WI38 (cell line): Measurements from ENCODE around the gene CYTL1.
"Not testable (repeated sequence)": the region's sequence is repeated elsewhere in the genome, so short reads cannot be mapped to it uniquely, and the experiment has no call there.

Experiments
- H3K4me3 ChIP-seq: 2 replicates; pipeline ENCODE4 v1.5.1; 2011; ENCODE audit warnings: low read depth, mild to moderate bottlenecking, control low read depth, low read length
- CTCF ChIP-seq: IDR thresholded peaks from 2 replicates; pipeline ENCODE4 v1.5.1; 2012; ENCODE audit warnings: low read depth, mild to moderate bottlenecking, control low read depth, low read length

The CYTL1 gene

GRCh38 chr4:5014007-5014682 lies 5.1 kb downstream of the CYTL1 start:
- no peak for TF ChIP-seq CTCF
- H3K4me3 ChIP-seq: no peak overlapping the region

GRCh38 chr4:5012958-5013357 lies 6.3 kb downstream of the CYTL1 start:
- no peak for TF ChIP-seq CTCF
- no peak overlapping the region for H3K4me3 ChIP-seq

GRCh38 chr4:5012244-5012898 lies 6.9 kb downstream of the CYTL1 start:
- no peak overlapping the region for H3K4me3 ChIP-seq
- no peak for TF ChIP-seq CTCF

GRCh38 chr4:5010984-5011383 lies 8.3 kb downstream of the CYTL1 start:
- H3K4me3 ChIP-seq: no peak overlapping the region
- no peak for TF ChIP-seq CTCF

- no peak overlapping the region for H3K4me3 ChIP-seq
- no peak for TF ChIP-seq CTCF
Measured at GRCh38 chr4:5009796-5010195, 9.5 kb downstream of the CYTL1 start.

- H3K4me3 ChIP-seq: not testable (repeated sequence)
Measured at GRCh38 chr4:5006932-5007331, 12.3 kb downstream of the CYTL1 start.

- H3K4me3 ChIP-seq: no peak overlapping the region
- TF ChIP-seq CTCF: no peak
Measured at GRCh38 chr4:5004496-5004895, 14.8 kb downstream of the CYTL1 start.

- no peak overlapping the region for H3K4me3 ChIP-seq
- no peak for TF ChIP-seq CTCF
Measured at GRCh38 chr4:5003918-5004317, 15.3 kb downstream of the CYTL1 start.
